ENCODE results near the gene BTG4. TPM values are rescaled to one million over a fixed set of nuclear protein-coding genes. Genes with fewer than 3 reads are reported as not detected.

BTG4 gene
- total RNA-seq, 1 donor from 2014 or later, result not detected

GRCh38 chr11:111520560-111520959, 8.4 kb upstream of the BTG4 start:
- Histone ChIP-seq H3K27me3 (no peaks in the 10 kb centered on the region), H3K4me3 (no peak overlapping the region), H3K36me3 (no peaks in the 10 kb centered on the region), H3K9me3 (no peaks in the 10 kb centered on the region), H3K27ac (no peak overlapping the region), H3K4me1 (no peaks in the 10 kb centered on the region)
- DNase-seq (ENCODE audit: low spot score in 2 of 2), result no peak
- intact Hi-C loops (cut with DNase I), result no loop called here
- no peak for TF ChIP-seq CTCF (IDR thresholded peaks at IDR 0.05)

DNA sequence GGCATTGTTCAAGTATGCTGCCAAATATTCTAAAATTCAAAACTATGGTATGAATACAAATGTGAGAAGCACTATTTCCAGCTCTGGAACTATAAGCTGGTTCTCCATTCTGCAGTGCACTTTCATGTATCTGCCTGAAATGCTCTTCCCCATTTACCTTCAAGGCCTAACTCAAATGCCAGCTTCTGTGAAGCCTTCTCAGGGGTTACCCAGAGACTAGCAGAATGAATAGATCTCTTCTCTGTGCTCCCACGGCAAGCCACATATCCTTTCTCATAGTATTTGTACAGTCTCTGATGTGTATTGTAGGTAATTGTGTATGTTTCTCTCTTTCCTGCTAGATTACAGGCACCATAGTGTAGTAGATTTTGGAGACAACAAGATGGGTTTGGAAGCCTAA, 6.5 kb upstream of the BTG4 start:
- Histone ChIP-seq H3K27me3 (no peaks in the 10 kb centered on the region), H3K9me3 (no peaks in the 10 kb centered on the region), H3K36me3 (no peaks in the 10 kb centered on the region), H3K4me3 (no peak overlapping the region), H3K27ac (no peak overlapping the region), H3K4me1 (no peaks in the 10 kb centered on the region)
- TF ChIP-seq CTCF (IDR thresholded peaks at IDR 0.05), result no peak
- intact Hi-C loops (cut with DNase I), result no loop called here
- no peak for DNase-seq (ENCODE audit: low spot score in 2 of 2)

DNA sequence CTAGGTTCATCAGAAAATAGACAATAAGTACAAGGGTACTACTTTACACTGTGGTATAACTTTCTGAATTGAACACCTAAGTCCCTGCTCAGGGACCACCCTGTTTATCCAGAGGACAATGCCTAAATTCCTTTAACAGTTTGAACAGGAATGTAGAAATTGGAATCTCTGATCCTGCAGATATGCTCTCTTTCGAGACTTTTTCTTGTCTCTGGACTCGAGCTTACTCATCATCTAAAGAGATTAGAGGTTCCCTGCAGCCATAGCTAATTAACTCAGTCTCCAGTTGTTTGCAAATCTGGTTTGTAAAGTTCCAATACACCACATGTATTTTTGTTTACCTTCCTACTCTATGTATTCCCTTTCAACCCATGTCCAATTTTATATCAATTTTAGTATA, 3.4 kb upstream of the BTG4 start:
- Histone ChIP-seq H3K4me1 (peaks cover 0 to 11% of the 10 kb centered on the region in 2 donors), H3K9me3 (no peaks in the 10 kb centered on the region), H3K27me3 (no peaks in the 10 kb centered on the region), H3K4me3 (no peak overlapping the region), H3K36me3 (no peaks in the 10 kb centered on the region), H3K27ac (no peak overlapping the region)
- DNase-seq (ENCODE audit: low spot score in 2 of 2), result no peak
- intact Hi-C loops (cut with DNase I), result no loop called here
- no peak for TF ChIP-seq CTCF (IDR thresholded peaks at IDR 0.05)

DNA sequence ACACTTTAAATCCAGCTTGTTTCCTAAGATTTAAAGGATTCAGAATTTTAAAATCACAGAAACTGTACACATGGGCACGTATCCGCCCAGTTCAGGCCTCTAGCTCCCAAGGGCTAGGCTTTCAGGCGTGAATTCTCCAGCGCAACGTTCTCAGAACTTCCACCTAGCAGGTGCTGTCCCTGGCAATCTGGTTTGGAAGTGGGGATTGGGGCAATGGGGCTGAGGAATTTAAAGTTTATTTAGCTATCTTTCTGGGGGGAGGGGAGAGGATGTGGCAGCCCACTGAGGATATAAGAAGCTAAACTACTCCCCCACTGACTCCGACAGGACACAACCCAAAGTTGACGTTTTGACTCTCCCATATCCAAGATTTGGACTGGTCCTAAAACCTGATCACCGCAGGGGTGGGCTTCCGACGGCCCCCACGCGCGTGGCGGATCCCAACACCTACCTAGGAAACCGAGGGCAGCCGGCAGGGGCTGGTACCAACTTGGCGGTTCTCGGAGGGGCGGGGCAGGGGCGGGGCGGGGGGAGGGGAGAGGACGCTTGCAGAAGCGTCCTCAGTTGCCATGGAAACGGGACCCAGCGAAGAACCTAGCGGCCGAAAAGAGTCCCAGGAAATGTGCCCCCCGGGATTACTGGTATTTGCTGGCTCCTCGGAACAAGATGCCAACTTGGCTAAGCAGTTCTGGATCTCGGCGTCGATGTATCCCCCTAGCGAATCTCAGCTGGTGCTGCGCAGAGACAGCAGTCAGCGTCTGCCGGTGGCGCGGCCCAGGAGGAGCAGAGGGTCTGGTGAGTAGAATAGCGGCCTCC, 2.2 kb upstream of the BTG4 start, which contains the start of gene HOATZ:
Gene HOATZ (plus strand): TSS at position 563 of the 816 bp plus-strand sequence. CDS start 7 bp downstream, at position 570.
- DNase-seq (ENCODE audit: low spot score in 2 of 2), result no peak
- peak within 1 kb of the TSS in 1 of 2 donors; percentile 16 for H3K4me3 ChIP-seq
- H3K4me1 ChIP-seq, result peaks cover 0 to 11% of the 10 kb centered on the region in 2 donors
- no peaks in the 10 kb centered on the region for H3K27me3 ChIP-seq
- TF ChIP-seq CTCF (IDR thresholded peaks at IDR 0.05), result no peak
- no peaks in the 10 kb centered on the region for H3K36me3 ChIP-seq
- intact Hi-C loops (cut with DNase I), result no loop called here
- no peak within 1 kb of the TSS for H3K27ac ChIP-seq
- no peaks in the 10 kb centered on the region for H3K9me3 ChIP-seq

DNA sequence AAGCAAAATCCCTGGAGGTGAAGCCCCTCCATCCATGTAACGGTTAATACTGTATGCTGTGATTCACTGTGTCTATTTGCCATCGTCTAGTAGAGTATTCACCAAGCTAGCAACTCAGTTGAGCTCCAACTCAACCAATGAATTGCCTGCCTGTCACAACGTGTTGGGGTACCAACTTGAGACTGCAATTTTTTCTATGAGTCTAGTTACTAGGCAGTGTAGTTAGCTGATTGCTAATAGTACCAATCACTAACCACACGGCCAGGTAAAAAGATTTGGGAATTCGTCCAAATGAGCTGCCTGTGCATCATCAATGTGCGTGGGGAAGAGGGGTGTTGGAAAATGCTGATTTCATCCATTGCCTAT, 1.0 kb upstream of the BTG4 start:
- H3K36me3 ChIP-seq, result no peaks in the 10 kb centered on the region
- peak overlapping the region; percentile 56 to 60 for H3K4me3 ChIP-seq
- no peak overlapping the region for H3K27ac ChIP-seq

More for the DNA sequence above, 1.0 kb upstream of the BTG4 start:
- TF ChIP-seq CTCF (IDR thresholded peaks at IDR 0.05), result no peak
- intact Hi-C loops (cut with DNase I), result no loop called here
- Histone ChIP-seq H3K27me3 (no peaks in the 10 kb centered on the region), H3K9me3 (no peaks in the 10 kb centered on the region), H3K4me1 (peaks cover 0 to 11% of the 10 kb centered on the region in 2 donors)
- no peak for DNase-seq (ENCODE audit: low spot score in 2 of 2)
